Measurements from ENCODE around the gene MAP3K13. TPM values are rescaled to one million over a fixed set of nuclear protein-coding genes. Genes with fewer than 3 reads are reported as not detected.

Gene MAP3K13
- total and polyA plus RNA-seq, 8 donors = 17.2 to 43.1 (median 23.3) TPM

GRCh38 chr3:185507883-185508282 is 144.9 kb downstream of the MAP3K13 start:
- 59 to 63% methylated on average over 6 of the region's 6 CpGs for WGBS, 2 donors
- no peak for TF ChIP-seq CTCF (IDR thresholded peaks at IDR 0.05)
- Histone ChIP-seq H3K4me3 (no peak overlapping the region), H3K36me3 (no peaks in the 10 kb centered on the region), H3K27me3 (no peaks in the 10 kb centered on the region), H3K27ac (no peak overlapping the region), H3K9me3 (no peaks in the 10 kb centered on the region), H3K4me1 (no peaks in the 10 kb centered on the region)
- ATAC-seq (no peak), DNase-seq (no peak), FAIRE-seq (no peak)
- intact Hi-C loops (cut with DNase I) = no loop called here

- intact Hi-C loops (cut with DNase I) = no loop called here
- ATAC-seq (no peak), FAIRE-seq (no peak)
Measured at GRCh38 chr3:185508335-185508991, 145.5 kb downstream of the MAP3K13 start.

DNA sequence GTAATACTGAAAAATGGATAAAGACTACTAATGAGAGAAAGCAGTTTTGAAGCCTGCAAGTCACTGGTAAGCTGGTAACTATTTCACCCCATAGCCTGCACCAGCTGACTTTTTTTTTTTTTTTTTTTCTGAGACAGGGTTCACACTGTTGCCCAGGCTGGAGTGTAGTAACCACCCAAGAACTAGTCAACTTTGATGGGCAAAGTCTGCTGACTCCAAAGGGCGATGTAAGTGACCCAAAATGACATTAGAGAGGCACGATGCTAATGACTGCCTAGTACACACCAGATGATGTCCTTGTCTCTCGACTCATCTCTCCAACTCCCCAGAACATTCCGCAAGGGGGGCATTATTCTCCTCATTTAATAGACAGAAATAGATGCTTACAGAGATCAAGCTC is 148.8 kb downstream of the MAP3K13 start:
- intact Hi-C loops (cut with DNase I) = no loop called here
- ATAC-seq = no peak
- no peaks in the 10 kb centered on the region for H3K9me3 ChIP-seq
- peaks cover 0 to 8% (median 0%) of the 10 kb centered on the region in 3 donors for H3K36me3 ChIP-seq
- H3K27me3 ChIP-seq = no peaks in the 10 kb centered on the region
- 85 to 89% methylated on average over 4 of the region's 4 CpGs for WGBS, 2 donors
- H3K27ac ChIP-seq = no peak overlapping the region
- no peak for TF ChIP-seq CTCF (IDR thresholded peaks at IDR 0.05)
- DNase-seq = no peak
- FAIRE-seq = no peak
- H3K4me3 ChIP-seq = no peak overlapping the region
- no peaks in the 10 kb centered on the region for H3K4me1 ChIP-seq

More at GRCh38 chr3:185508335-185508991, 145.5 kb downstream of the MAP3K13 start:
- no peaks in the 10 kb centered on the region for H3K4me1 ChIP-seq
- H3K27me3 ChIP-seq = no peaks in the 10 kb centered on the region
- 78 to 83% methylated on average over 19 of the region's 19 CpGs for WGBS, 2 donors
- H3K9me3 ChIP-seq = no peaks in the 10 kb centered on the region
- TF ChIP-seq CTCF (IDR thresholded peaks at IDR 0.05) = no peak
- no peak for DNase-seq
- no peak overlapping the region for H3K4me3 ChIP-seq
- no peak overlapping the region for H3K27ac ChIP-seq
- no peaks in the 10 kb centered on the region for H3K36me3 ChIP-seq

DNA sequence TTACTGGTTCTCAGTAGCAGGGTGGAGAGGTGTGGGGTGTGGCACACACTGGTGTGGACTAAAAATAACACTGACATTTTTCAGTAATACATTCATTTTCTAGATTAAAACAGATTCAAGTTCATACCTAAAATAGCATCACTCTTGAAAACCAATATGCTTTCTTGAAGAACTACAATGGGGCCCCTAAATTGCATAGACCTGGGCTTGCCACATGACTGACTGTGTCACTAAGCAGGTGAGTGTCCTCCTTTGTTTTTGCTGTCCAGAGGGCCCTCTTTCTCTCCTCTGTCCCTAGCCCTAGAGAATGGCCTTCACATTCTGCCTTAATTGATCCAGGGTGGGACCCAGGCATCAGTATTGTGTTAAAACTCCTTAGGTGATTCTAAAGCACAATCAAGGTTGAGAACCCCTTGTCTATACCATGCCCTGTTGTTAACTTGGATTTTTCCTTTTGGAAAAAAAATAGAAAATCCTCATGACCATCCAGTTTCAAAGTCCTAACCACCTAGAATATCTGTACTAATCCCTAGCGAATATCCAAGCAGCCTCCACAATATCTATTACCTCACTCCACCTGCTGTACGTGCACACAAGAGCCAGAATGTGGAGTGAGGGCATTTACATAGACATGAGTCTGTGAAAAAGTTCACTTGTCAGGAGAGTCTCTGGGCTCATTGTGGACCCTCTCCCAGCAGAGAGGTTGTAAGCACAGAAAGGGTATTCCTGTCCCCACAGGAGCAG is 154.6 kb downstream of the MAP3K13 start:
- FAIRE-seq (no peak), ATAC-seq (no peak), DNase-seq (no peak)
- intact Hi-C loops (cut with DNase I) = no loop called here
- no peaks in the 10 kb centered on the region for H3K9me3 ChIP-seq
- H3K27ac ChIP-seq = no peak overlapping the region
- no peak overlapping the region for H3K4me3 ChIP-seq
- no peaks in the 10 kb centered on the region for H3K4me1 ChIP-seq
- TF ChIP-seq CTCF (IDR thresholded peaks at IDR 0.05) = no peak
- WGBS, 2 donors = 69 to 81% methylated on average over 2 of the region's 2 CpGs
- H3K36me3 ChIP-seq = peaks cover 0 to 8% (median 0%) of the 10 kb centered on the region in 3 donors
- no peaks in the 10 kb centered on the region for H3K27me3 ChIP-seq

DNA sequence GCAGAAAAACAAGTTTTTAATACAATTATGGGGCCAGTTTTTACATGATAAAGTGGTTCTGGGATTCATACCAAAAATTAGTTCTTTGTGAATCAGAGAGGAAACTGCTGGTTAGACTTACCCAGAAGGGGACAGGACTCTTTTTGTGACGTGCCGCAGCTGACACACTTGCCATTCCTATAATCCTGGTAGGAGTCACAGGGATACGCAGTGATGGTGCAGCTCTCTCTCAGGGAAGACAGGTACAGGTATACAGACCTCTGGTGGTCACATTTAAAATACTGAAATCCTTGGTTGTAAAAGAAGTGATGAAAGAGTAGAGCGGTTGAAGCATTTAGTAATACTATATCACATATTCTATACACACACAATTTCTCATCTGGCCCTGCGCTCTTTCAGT is 156.1 kb downstream of the MAP3K13 start:
- no peak for DNase-seq
- Histone ChIP-seq H3K4me1 (no peaks in the 10 kb centered on the region), H3K36me3 (peaks cover 0 to 8% (median 0%) of the 10 kb centered on the region in 3 donors), H3K27me3 (no peaks in the 10 kb centered on the region), H3K9me3 (no peaks in the 10 kb centered on the region), H3K27ac (no peak overlapping the region), H3K4me3 (no peak overlapping the region)
- intact Hi-C loops (cut with DNase I) = no loop called here
- 65% methylated on average over 5 of the region's 5 CpGs for WGBS, 2 donors
- no peak for FAIRE-seq
- no peak for TF ChIP-seq CTCF (IDR thresholded peaks at IDR 0.05)
- no peak for ATAC-seq
